KMS-11 (cell line): ENCODE measurements around the gene ALDOB.
A peak's percentile ranks its signal among the peaks of the same experiment; 100 is the strongest.

Experiments
- H2AFZ ChIP-seq: fragments of 200-600 bp; sonication (generic); 2 replicates; pipeline ENCODE4 v1.6.1; 2016; ENCODE audit warnings: antibody characterized with exemption, mixed run types, low read depth
- H3K27ac ChIP-seq: fragments of 200-600 bp; sonication (generic); 2 replicates; pipeline ENCODE4 v1.6.1; 2016; ENCODE audit warnings: mild to moderate bottlenecking, mixed run types
- H3K27me3 ChIP-seq: fragments of 200-600 bp; sonication (generic); 2 replicates; pipeline ENCODE4 v1.6.1; 2017; ENCODE audit warnings: mild to moderate bottlenecking, low read depth, mixed run types, moderate library complexity; ENCODE audit not compliant: insufficient read depth
- H3K36me3 ChIP-seq: fragments of 200-600 bp; sonication (generic); 2 replicates; pipeline ENCODE4 v1.6.1; 2017; ENCODE audit warnings: mild to moderate bottlenecking, mixed run types; ENCODE audit not compliant: insufficient read depth
- H3K4me1 ChIP-seq: fragments of 200-600 bp; sonication (generic); 2 replicates; pipeline ENCODE4 v1.6.1; 2016; ENCODE audit warnings: mild to moderate bottlenecking, low read depth, mixed run types; ENCODE audit not compliant: poor library complexity, severe bottlenecking
- H3K4me2 ChIP-seq: fragments of 200-600 bp; sonication (generic); 2 replicates; pipeline ENCODE4 v1.7.0; 2016; ENCODE audit warnings: mild to moderate bottlenecking, mixed run types
- H3K4me3 ChIP-seq: fragments of 200-600 bp; sonication (generic); IDR thresholded peaks from 2 replicates; pipeline ENCODE4 v1.6.1; 2017; ENCODE audit warnings: low read depth, low read length, mixed read lengths; ENCODE audit not compliant: insufficient read depth
- H3K79me2 ChIP-seq: fragments of 200-600 bp; sonication (generic); 2 replicates; pipeline ENCODE4 v1.6.1; 2016; ENCODE audit warnings: low read depth, mixed run types; ENCODE audit not compliant: insufficient read depth
- H3K9ac ChIP-seq: fragments of 200-600 bp; sonication (generic); 2 replicates; pipeline ENCODE4 v1.6.1; 2016; ENCODE audit warnings: mild to moderate bottlenecking, mixed run types
- H4K20me1 ChIP-seq: fragments of 200-600 bp; sonication (generic); 2 replicates; pipeline ENCODE4 v1.6.1; 2016; ENCODE audit warnings: mild to moderate bottlenecking, mixed run types; ENCODE audit not compliant: insufficient read depth
- TF ChIP-seq, protein P1 (sequence below): fragments of 200-600 bp; sonication (generic); conservative IDR thresholded peaks from 2 replicates; pipeline ENCODE4 v1.6.1; 2017; ENCODE audit warnings: low read depth, mild to moderate bottlenecking, antibody characterized with exemption, low read length, moderate library complexity, mixed read lengths

Gene ALDOB

DNA sequence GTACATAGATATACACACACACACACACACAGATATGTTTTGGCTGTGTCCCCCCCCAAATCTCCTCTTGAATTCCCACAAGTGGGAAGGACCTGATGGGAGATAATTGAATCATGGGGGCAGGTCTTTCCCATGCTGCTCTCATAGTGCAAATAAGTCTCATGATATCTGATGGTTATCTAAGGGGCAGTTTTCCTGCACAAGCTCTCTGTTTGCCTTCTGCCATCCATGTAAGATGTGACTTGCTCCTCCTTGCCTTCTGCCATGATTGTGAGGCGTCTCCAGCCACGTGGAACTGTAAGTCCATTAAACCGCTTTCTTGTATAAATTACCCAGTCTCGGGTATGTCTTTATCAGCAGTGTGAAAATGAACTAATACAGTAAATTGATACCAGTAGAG, 15.9 kb upstream of the ALDOB start:
- Histone ChIP-seq H3K4me1 (peaks cover 13% of the 10 kb centered on the region), H4K20me1 (no peaks in the 10 kb centered on the region), H2AFZ (no peak overlapping the region), H3K79me2 (no peaks in the 10 kb centered on the region), H3K9ac (no peak overlapping the region), H3K4me2 (no peak overlapping the region), H3K36me3 (no peaks in the 10 kb centered on the region), H3K4me3 (no peak overlapping the region), H3K27me3 (no peaks in the 10 kb centered on the region), H3K27ac (no peak overlapping the region)
- TF ChIP-seq, protein P1, sequence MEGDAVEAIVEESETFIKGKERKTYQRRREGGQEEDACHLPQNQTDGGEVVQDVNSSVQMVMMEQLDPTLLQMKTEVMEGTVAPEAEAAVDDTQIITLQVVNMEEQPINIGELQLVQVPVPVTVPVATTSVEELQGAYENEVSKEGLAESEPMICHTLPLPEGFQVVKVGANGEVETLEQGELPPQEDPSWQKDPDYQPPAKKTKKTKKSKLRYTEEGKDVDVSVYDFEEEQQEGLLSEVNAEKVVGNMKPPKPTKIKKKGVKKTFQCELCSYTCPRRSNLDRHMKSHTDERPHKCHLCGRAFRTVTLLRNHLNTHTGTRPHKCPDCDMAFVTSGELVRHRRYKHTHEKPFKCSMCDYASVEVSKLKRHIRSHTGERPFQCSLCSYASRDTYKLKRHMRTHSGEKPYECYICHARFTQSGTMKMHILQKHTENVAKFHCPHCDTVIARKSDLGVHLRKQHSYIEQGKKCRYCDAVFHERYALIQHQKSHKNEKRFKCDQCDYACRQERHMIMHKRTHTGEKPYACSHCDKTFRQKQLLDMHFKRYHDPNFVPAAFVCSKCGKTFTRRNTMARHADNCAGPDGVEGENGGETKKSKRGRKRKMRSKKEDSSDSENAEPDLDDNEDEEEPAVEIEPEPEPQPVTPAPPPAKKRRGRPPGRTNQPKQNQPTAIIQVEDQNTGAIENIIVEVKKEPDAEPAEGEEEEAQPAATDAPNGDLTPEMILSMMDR: no peak

DNA sequence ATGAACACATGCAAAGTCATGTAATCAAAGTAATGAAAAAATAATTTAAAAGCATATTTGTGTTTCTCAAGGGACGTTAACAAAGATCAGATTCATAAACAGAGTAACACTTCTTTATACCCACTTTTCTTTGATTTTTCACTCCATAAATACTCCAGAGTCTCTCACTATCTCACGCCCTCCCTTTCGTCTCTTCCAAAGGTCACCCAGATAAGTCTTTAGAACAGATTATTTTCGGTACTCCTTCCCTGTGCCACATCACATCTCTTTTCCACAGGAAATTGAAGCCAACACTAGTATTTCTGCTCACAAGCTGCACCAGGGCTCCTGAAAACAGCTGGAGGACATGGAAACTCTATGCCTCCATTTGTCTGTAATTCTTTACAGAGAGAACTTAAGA, 15.4 kb upstream of the ALDOB start:
- no peak overlapping the region for H3K4me2 ChIP-seq
- no peaks in the 10 kb centered on the region for H3K79me2 ChIP-seq
- H3K36me3 ChIP-seq: no peaks in the 10 kb centered on the region
- TF ChIP-seq, protein P1: no peak
- no peak overlapping the region for H3K4me3 ChIP-seq
- H3K9ac ChIP-seq: no peak overlapping the region
- H2AFZ ChIP-seq: no peak overlapping the region
- H3K27me3 ChIP-seq: no peaks in the 10 kb centered on the region
- peaks cover 13% of the 10 kb centered on the region for H3K4me1 ChIP-seq
- no peaks in the 10 kb centered on the region for H4K20me1 ChIP-seq
- no peak overlapping the region for H3K27ac ChIP-seq

DNA sequence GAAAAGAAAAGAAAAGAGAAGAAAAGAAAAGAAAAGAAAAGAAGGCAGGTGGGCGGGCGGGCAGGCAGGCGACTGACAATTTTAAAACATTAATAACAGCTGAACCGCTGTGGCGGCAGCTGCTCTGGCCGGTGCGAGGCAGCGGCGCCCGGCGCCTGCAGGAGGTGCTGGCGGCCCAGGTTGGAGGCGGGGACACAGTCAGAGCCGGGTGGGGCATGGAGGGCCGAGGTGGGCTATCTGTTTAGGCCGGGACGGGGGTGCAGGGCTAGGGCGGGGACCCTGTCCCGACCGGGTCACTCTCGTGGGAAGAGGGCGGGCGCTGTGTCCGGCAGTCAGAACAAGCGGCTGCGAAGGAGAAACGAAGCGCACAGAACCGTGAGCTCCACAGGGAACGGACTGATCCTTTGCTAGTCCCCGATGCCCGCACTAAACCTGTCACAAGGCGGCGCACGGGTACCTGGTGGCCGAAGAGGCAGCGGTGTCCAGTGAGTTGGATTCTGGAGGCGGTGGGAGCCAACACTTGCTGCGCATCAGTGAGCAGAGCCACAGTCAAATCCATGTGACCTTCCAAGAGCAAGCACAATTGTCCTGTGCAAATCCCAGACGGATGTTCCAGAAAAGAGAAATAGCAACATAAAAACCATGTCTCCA, 13.6 kb upstream of the ALDOB start:
- H3K79me2 ChIP-seq: no peaks in the 10 kb centered on the region
- peak overlapping the region; percentile 82 for H2AFZ ChIP-seq
- H3K4me3 ChIP-seq: no peak overlapping the region
- H4K20me1 ChIP-seq: no peaks in the 10 kb centered on the region
- H3K27ac ChIP-seq: peak overlapping the region; percentile 42; the same call in 1 of the 2 replicates
- H3K4me2 ChIP-seq: peak overlapping the region; percentile 14; the same call in 1 of the 2 replicates
- peak overlapping the region; percentile 54; the same call in 1 of the 2 replicates for H3K9ac ChIP-seq
- no peaks in the 10 kb centered on the region for H3K36me3 ChIP-seq
- TF ChIP-seq, protein P1: peak; percentile 80
- H3K4me1 ChIP-seq: peaks cover 13% of the 10 kb centered on the region
- no peaks in the 10 kb centered on the region for H3K27me3 ChIP-seq

DNA sequence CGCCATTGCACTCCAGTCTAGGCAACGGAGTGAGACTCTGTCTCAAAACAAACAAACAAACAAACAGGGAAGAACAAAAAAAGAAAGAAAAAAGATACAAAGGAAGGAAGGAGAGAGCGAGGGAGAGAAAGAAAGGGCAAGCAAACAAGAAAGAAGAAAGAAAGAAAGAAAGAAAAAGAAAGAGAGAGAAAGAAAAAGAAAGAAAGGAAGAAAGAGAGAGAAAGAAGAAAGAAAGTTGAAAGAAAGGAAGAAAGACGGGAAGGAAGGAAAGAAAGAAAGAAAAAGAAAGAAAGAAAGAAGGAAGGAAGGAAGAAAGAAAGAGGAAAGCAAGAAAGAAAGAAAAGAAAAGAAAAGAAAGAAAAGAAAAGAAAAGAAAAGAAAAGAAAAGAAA, 13.1 kb upstream of the ALDOB start:
- Histone ChIP-seq H3K4me2 (peak overlapping the region; percentile 68), H3K27me3 (no peaks in the 10 kb centered on the region), H3K4me3 (no peak overlapping the region), H4K20me1 (no peaks in the 10 kb centered on the region), H3K36me3 (no peaks in the 10 kb centered on the region), H3K9ac (peak overlapping the region; percentile 12; the same call in 1 of the 2 replicates), H3K4me1 (peaks cover 13% of the 10 kb centered on the region), H3K27ac (no peak overlapping the region), H2AFZ (peak overlapping the region; percentile 82), H3K79me2 (no peaks in the 10 kb centered on the region)
- TF ChIP-seq, protein P1: no peak
